A549 (cell line): Measurements from ENCODE around the gene FAM3A.

Source experiments
- CTCF ChIP-seq: fragments of >200 bp; sonication (Bioruptor Twin); formaldehyde crosslinking; IDR thresholded peaks from 3 replicates; pipeline ENCODE4 v1.5.1; 2016
- ELK1 ChIP-seq: fragments of 150-350 bp; IDR thresholded peaks from 2 replicates; pipeline ENCODE4 v1.6.1; 2014; ENCODE audit warnings: low read depth, mild to moderate bottlenecking, low read length
- MAX ChIP-seq: IDR thresholded peaks from 2 replicates; pipeline ENCODE4 v1.6.1; 2012
- MYC ChIP-seq: IDR thresholded peaks from 2 replicates; pipeline ENCODE4 v1.6.1; 2012; ENCODE audit warnings: mild to moderate bottlenecking, inconsistent platforms, low read length, improper control_type of control experiment, borderline replicate concordance
- PBX3 ChIP-seq: IDR thresholded peaks from 2 replicates; pipeline ENCODE4 v1.6.1; 2012
- RFX5 ChIP-seq: fragments of 450-650 bp; IDR thresholded peaks from 2 replicates; pipeline ENCODE4 v1.7.1; 2014; ENCODE audit warnings: antibody characterized with exemption, mild to moderate bottlenecking, moderate library complexity
- USF2 ChIP-seq: fragments of 450-650 bp; IDR thresholded peaks from 2 replicates; pipeline ENCODE4 v1.6.1; 2014; ENCODE audit warnings: antibody characterized with exemption

GRCh38 chrX:154547245-154548027 is 31.4 kb upstream of the FAM3A start, which contains the start of gene IKBKG:
- TF ChIP-seq ELK1 (no peak), PBX3 (no peak), USF2 (no peak), MYC (0 out of 2 replicates have a peak, but pooled peaks have one; percentile 35), MAX (no peak; the same call in none of the 2 replicates), RFX5 (no peak), CTCF (no peak)
